Measurements from ENCODE around the gene TPP1.

Gene TPP1

GRCh38 chr11:6566704-6567370 lies 52.4 kb downstream of the TPP1 start:
- DNase-seq, result peak in 3 of 51 donors; percentile 9 to 46 (median 20)

GRCh38 chr11:6565988-6566703 lies 53.1 kb downstream of the TPP1 start:
- no peak for DNase-seq

GRCh38 chr11:6565325-6565724 lies 53.9 kb downstream of the TPP1 start:
- no peak for DNase-seq

GRCh38 chr11:6563667-6564066 lies 55.6 kb downstream of the TPP1 start:
- no peak for DNase-seq

GRCh38 chr11:6563121-6563619 lies 56.1 kb downstream of the TPP1 start:
- no peak for DNase-seq

All from hypothalamus (tissue), 51 donors.